Adrenal gland (tissue), 5 donors: ENCODE measurements around the gene UVRAG.

ENCODE experiments used
- POLR2A ChIP-seq, 2 donors: fragments of 450-650 bp; IDR thresholded peaks; one replicate each; pipeline ENCODE4 v1.6.1; 2017; ENCODE audit warnings: antibody characterized with exemption in 2 of 2, mild to moderate bottlenecking in 2 of 2, moderate library complexity in 1 of 2
- TF ChIP-seq, protein P1 (sequence below), 6 experiments: fragments of 450-650 bp in 4 of 6; fragments of 200-600 bp in 2 of 6; sonication (generic) in 1 of 6; IDR thresholded peaks; 1 replicate in 5 of 6; 2 replicates in 1 of 6; pipeline versions ENCODE4 v1.5.1 to v1.8.0; 2016 to 2021; ENCODE audit warnings: antibody characterized with exemption in 6 of 6, mild to moderate bottlenecking in 2 of 6, moderate library complexity in 1 of 6
- donor health status: DM: no; HTN: no; CAD: no.

DNA sequence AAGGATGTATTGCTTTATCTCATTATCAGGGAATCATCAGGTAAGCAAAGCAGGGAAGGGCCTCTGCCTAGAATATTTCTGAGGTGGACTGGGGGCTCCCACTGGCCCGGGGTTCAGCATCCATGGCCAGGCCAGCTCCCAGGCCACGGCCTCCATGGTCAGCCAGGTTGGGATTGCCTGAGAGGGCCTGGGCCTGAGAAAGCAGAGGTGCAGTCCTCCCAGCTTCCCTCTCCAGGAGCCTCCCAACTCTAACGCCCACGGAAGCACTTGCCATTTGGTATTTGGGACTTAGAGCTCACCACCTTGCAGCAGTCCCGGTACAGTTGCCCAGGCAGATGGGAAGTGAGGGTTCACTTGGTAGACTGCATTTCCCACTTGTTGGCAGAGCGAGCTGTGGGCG lies 33.7 kb upstream of the UVRAG start:
- TF ChIP-seq, protein P1, sequence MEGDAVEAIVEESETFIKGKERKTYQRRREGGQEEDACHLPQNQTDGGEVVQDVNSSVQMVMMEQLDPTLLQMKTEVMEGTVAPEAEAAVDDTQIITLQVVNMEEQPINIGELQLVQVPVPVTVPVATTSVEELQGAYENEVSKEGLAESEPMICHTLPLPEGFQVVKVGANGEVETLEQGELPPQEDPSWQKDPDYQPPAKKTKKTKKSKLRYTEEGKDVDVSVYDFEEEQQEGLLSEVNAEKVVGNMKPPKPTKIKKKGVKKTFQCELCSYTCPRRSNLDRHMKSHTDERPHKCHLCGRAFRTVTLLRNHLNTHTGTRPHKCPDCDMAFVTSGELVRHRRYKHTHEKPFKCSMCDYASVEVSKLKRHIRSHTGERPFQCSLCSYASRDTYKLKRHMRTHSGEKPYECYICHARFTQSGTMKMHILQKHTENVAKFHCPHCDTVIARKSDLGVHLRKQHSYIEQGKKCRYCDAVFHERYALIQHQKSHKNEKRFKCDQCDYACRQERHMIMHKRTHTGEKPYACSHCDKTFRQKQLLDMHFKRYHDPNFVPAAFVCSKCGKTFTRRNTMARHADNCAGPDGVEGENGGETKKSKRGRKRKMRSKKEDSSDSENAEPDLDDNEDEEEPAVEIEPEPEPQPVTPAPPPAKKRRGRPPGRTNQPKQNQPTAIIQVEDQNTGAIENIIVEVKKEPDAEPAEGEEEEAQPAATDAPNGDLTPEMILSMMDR (IDR thresholded peaks at IDR 0.05) = no peak
- no peak for TF ChIP-seq POLR2A (IDR thresholded peaks at IDR 0.05)
